KOPT-K1 (cell line): ENCODE measurements around the gene FGD5.
A peak's percentile ranks its signal among the peaks of the same experiment; 100 is the strongest.

ENCODE experiments used
- H3K27ac ChIP-seq: fragments of 200-600 bp; sonication (generic); 2 replicates; pipeline ENCODE4 v1.5.1; 2016; ENCODE audit warnings: antibody characterized with exemption, mild to moderate bottlenecking, low read depth, low read length; ENCODE audit not compliant: poor library complexity, severe bottlenecking
- H3K36me3 ChIP-seq: fragments of 200-600 bp; sonication (generic); 2 replicates; pipeline ENCODE4 v1.5.1; 2017; ENCODE audit warnings: antibody characterized with exemption, mild to moderate bottlenecking, low read length, moderate library complexity; ENCODE audit not compliant: insufficient read depth
- H3K9me3 ChIP-seq: fragments of 200-600 bp; sonication (generic); 2 replicates; pipeline ENCODE4 v1.5.1; 2017; ENCODE audit warnings: antibody characterized with exemption, low read length, mild to moderate bottlenecking; ENCODE audit not compliant: insufficient read depth, poor library complexity, severe bottlenecking

The FGD5 gene

DNA sequence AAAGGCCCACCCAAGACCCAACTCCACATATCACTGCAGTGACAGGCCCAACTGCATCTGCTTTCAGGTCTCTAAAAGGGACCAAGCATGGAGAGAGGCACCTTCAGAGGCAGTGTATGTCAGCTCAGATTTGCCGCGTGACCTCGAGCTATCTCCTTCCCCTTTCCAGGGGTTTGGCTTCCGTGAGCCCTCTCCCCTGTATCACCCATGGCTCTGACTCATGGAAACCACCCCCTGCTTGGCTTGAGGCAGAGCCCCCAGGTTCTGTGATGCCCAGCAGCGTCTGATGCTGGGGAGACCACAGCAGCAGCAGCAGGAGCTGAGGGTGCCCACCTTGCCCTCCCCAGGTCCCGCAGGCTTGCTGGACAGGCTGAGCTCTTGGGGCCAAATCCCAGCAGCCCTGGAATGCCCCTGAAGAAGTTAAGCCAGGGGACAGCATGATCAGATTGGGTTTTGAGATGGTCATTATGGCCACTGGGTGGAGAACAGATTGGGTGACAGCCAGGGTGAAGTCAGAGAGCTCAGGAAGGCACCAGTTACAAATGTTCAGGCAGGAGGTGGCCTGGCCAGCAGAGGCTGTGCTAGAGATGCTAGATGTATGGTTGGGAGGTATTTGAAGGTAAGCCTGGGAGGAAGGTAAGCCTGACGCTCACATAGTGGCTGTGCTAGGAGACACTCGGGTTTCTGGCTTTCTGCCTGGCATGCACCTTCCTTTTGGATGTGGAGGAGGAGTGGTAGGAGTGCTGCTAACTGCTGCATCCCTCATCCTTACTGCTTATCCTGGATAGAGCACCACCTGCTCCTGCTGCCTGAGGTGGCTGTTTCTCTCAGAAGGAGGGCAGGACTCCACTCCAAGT is 42.9 kb downstream of the FGD5 start:
- H3K36me3 ChIP-seq: no peaks in the 10 kb centered on the region
- no peak overlapping the region for H3K27ac ChIP-seq
- no peaks in the 10 kb centered on the region for H3K9me3 ChIP-seq

DNA sequence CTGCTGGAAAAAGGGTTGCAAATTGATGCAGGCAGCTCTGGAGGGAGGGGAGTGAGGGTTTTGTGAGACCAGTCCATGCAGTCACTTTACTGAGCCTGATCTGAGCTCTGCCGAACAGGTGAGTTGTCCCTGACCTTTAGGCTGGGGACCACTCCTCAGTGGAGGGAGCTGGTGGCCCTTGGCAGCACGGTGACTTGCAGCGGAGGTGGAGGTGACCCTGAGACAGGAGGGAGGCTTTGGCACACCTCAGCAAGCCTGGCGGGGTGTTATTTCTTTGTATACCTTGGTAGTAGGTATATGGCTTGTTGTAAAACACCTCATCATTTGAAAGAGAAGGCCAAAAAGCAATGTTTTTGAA is 43.5 kb downstream of the FGD5 start:
- no peaks in the 10 kb centered on the region for H3K9me3 ChIP-seq
- H3K27ac ChIP-seq: no peak overlapping the region
- H3K36me3 ChIP-seq: no peaks in the 10 kb centered on the region

DNA sequence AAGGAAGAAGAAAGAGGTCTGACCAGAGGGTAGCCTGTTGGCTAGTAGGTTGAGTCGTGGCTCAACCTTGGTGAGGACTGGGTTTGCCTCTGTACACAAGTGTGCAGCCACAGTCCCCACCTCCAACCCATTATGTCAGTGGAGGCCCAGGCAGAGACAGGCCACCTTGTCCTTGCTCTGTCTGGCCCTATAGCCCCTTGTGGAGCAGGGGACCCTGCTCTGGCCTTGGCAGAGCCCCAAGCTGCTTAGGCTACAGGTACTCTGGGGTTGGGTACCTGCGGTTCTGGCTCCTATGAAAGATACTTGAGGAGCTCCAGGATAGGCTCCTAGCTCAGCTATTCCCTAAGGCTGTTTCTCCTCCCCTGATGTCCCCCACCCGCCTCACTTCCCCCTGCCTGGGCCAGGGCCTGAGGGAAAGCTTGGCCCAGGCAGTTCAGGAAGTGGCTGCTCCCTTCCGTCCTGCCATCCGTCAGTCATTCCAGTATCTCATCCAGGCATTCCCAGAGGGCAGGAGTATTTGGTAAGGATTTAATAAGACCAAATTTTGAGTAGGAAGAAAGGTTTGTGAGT is 44.0 kb downstream of the FGD5 start:
- H3K27ac ChIP-seq: no peak overlapping the region
- H3K9me3 ChIP-seq: no peaks in the 10 kb centered on the region
- H3K36me3 ChIP-seq: no peaks in the 10 kb centered on the region

GRCh38 chr3:14863333-14864100 is 44.8 kb downstream of the FGD5 start:
- H3K27ac ChIP-seq: no peak overlapping the region
- H3K9me3 ChIP-seq: no peaks in the 10 kb centered on the region
- H3K36me3 ChIP-seq: no peaks in the 10 kb centered on the region

- Histone ChIP-seq H3K36me3 (no peaks in the 10 kb centered on the region), H3K27ac (no peak overlapping the region), H3K9me3 (no peaks in the 10 kb centered on the region)
Measured at GRCh38 chr3:14864131-14864530, 45.4 kb downstream of the FGD5 start.

GRCh38 chr3:14866627-14867026 is 47.9 kb downstream of the FGD5 start:
- H3K9me3 ChIP-seq: no peaks in the 10 kb centered on the region
- no peaks in the 10 kb centered on the region for H3K36me3 ChIP-seq
- H3K27ac ChIP-seq: no peak overlapping the region

GRCh38 chr3:14867936-14868570 is 49.3 kb downstream of the FGD5 start:
- no peaks in the 10 kb centered on the region for H3K36me3 ChIP-seq
- H3K9me3 ChIP-seq: no peaks in the 10 kb centered on the region
- no peak overlapping the region for H3K27ac ChIP-seq

DNA sequence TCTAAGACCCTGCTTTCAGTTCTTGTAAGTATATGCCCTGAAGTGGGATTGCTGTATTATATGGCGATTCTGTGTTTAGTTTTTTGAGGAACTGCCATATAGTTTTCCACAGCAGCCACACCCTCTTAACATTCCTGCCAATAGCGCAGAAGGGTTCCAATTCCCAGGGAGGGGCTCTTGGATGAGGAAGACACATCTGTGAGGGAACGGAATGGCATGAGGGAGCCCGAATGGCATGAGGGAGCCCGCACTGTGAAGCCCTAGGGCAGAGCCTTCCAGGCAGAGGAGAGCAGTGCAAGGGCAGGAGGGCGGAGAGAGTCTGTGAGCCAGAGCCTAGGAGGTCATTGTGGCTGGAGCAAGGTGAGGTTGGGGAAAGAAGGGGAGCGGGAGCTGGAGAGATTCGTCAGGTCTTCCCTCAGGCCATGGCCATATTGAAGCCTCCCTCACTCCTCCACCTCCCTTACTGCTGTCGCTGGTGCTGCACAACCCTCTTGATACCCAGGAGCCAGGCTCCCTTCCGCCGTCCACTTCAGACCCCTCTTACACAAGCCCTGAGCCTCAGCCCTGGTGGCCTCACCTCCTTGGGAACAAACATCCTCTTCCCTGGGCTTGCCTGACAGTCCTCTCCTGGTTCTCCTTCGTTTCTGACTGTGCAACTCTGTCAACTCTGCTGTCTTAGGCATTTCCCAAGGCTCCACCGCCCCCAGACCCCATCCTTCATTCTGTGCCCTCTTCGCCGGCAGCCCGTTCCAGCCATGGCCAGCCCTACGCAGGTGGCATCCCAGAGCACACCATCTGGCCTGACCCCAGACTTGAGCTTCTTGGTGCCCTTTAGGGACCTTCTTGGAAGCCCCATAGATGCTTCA is 51.4 kb downstream of the FGD5 start:
- Histone ChIP-seq H3K27ac (no peak overlapping the region), H3K36me3 (no peaks in the 10 kb centered on the region), H3K9me3 (no peaks in the 10 kb centered on the region)

- no peak overlapping the region for H3K27ac ChIP-seq
Measured at GRCh38 chr3:14870783-14871060, 52.0 kb downstream of the FGD5 start.

GRCh38 chr3:14871456-14872200 is 52.9 kb downstream of the FGD5 start:
- Histone ChIP-seq H3K27ac (no peak overlapping the region), H3K36me3 (no peaks in the 10 kb centered on the region)

More at GRCh38 chr3:14870783-14871060, 52.0 kb downstream of the FGD5 start:
- Histone ChIP-seq H3K9me3 (no peaks in the 10 kb centered on the region), H3K36me3 (no peaks in the 10 kb centered on the region)

GRCh38 chr3:14872706-14873105 is 53.9 kb downstream of the FGD5 start:
- Histone ChIP-seq H3K27ac (no peak overlapping the region), H3K36me3 (no peaks in the 10 kb centered on the region), H3K9me3 (no peaks in the 10 kb centered on the region)

More at GRCh38 chr3:14871456-14872200, 52.9 kb downstream of the FGD5 start:
- no peaks in the 10 kb centered on the region for H3K9me3 ChIP-seq

DNA sequence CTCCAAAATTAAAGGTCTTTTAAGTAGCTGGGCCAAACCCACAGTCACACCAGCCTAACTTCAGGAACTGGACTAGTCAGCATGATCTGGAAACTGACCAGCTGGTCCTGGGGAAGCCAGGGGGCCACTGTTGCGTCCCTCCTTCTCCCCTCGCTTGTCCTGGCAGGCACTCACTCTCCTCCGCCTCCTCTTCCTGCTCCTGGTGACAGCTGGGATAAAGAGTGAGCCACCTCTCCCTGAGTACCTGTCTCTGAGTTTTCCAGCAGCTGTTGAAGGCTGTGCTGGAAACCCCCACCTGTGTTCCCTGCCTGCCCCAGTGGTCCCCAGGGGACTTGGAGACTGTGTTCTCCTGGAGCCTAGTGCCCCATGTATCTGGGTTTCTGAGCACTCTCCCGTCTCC is 56.0 kb downstream of the FGD5 start:
- H3K27ac ChIP-seq: peak overlapping the region; percentile 57

GRCh38 chr3:14875411-14876175 is 56.8 kb downstream of the FGD5 start:
- H3K27ac ChIP-seq: peak overlapping the region; percentile 57
- no peaks in the 10 kb centered on the region for H3K36me3 ChIP-seq
- no peaks in the 10 kb centered on the region for H3K9me3 ChIP-seq

More for the DNA sequence above, 56.0 kb downstream of the FGD5 start:
- H3K36me3 ChIP-seq: no peaks in the 10 kb centered on the region
- no peaks in the 10 kb centered on the region for H3K9me3 ChIP-seq
